Occipital lobe (tissue), 2 donors: ENCODE results near the gene SIGLEC6. TPM values are rescaled to one million over a fixed set of nuclear protein-coding genes. Genes with fewer than 3 reads are reported as not detected.
"Not testable (repeated sequence)": the region's sequence is repeated elsewhere in the genome, so short reads cannot be mapped to it uniquely, and the experiment has no call there.

ENCODE experiments used
- DNase-seq: peaks from one replicate; lab custom pipeline; 2025; lab: John Stamatoyannopoulos, UW
- total RNA-seq: library from RNA; depleted of rRNA; stranded (reverse); fragments of >200 nt; gene quantifications from one replicate; pipeline ENCODE4 v1.2.3, GENCODE V29; 2014

SIGLEC6 gene
- total RNA-seq, 1 donor from 2014 or later = not detected

- no peak for DNase-seq
Observed at GRCh38 chr19:51509823-51510660, 21.4 kb downstream of the SIGLEC6 start.

- no peak for DNase-seq
Observed at GRCh38 chr19:51508059-51508733, 23.3 kb downstream of the SIGLEC6 start.

DNA sequence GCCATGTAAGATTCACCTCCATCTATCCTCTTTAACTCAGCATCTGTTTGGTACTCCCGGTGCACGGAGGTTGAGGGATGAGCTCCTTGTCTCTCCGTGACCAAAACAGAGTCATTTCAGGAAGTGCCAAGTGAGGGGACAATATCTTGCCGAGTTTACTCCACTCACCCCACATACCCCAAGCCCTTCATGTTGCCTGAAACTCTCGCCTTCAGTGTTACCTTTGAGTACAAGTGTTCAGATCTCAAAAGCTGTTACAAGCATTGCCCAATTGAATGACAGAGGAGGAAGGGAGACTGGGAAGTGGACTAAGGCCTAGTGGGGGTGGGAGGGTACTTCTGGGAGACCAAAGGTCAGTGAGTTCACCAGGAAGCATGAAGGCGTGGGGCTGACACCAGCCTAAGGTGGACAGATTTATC is 23.8 kb downstream of the SIGLEC6 start:
- DNase-seq = no peak

GRCh38 chr19:51507192-51507591 is 24.3 kb downstream of the SIGLEC6 start:
- no peak for DNase-seq

DNA sequence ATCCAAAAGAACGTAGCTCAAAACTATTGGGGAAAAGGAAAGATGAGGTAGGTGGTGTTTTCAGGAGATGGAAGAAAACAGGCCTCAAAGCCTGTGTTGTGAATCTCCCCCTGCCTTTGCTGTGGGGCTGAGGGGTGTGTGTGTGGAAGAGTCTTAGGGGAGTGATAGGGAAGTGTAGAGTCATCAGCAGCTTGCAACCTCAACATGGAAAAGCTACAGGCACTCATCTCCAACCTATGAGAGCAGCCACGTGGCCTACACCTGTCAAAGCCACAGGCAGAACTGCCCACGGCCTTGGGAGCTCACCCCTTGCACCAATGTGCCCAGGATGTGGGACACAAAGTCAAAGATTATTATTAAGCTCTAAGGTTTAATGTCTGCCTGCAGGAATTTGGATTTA is 25.6 kb downstream of the SIGLEC6 start:
- no peak for DNase-seq

GRCh38 chr19:51503896-51504295 is 27.6 kb downstream of the SIGLEC6 start:
- DNase-seq = no peak

- no peak for DNase-seq
Observed at GRCh38 chr19:51503286-51503817, 28.1 kb downstream of the SIGLEC6 start.

DNA sequence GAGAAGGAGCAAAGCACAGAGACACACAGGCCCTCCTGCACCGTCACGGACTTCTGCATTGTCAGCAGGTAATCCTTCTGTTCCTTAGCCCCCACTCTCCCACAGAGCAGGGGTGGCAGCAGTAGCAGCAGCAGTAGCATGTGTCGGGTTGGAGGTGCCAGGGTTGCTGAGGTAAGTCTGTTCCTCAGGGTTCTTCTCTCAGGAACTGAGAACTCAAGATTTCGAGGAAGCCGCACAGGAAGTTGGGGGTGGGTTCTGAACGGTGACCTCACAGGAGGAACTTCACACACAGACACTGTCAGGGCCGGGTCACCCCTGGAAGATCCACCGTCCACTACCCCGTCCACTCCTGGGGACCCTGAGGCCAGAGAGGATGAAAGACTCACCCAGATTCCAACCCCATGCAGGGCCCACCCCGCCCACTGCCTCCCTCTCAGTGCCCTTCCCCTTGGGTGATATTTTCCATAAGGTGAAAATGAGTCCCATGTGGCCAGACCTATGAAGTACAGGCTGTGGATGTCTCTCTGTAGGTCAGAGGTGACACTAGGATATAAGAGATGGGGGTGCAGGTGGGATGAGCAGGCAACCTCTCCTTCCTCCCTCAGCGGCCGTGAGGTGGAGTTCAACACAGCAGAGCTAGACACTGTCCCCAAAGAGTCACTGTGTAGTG is 29.7 kb downstream of the SIGLEC6 start, which contains the start of gene SIGLEC12:
TSS of gene SIGLEC12 (minus strand) at position 207 of the 670 bp plus-strand sequence. CDS start at position 140, 67 bp downstream.
- DNase-seq = no peak

DNA sequence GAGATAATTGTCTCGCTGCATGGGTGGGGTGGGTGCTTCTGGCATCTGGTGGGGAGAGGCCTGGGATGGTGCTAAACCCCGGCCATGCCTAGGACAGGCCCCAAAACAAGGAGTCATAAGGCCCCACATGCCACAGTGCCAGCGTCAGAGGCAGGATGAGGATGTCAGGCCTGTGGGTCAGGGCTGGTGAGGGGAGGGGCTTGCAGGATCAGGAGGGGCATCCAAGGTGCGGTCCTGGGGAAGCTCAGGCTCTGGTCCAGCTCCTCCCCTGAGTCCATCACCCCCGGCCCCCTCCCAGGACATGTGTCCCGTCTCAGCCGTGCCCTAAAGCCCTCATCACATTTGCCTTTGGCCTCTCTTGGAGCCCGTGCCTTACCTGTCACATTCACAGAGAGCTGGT is 30.5 kb downstream of the SIGLEC6 start:
- not testable (repeated sequence) for DNase-seq

DNA sequence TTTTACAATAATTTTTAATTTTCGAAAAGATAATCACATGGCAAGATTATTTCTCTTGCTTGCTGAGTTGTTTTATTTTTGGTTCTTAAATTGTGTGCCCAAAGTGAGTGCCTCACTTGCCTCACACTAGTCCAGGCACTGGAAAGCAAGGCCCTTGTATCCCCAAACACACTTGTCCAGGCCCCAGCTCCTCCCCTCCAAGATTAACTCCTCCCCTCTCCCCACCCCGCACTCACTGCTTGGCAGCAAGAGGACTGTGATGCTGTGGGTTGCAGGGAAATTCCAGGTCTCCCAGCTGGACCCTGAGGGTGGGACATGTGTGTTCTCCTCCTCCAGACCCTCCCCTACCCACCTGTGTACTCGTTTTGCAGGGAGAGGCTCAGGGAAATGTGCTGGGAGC is 33.8 kb downstream of the SIGLEC6 start:
- DNase-seq = no peak

GRCh38 chr19:51493776-51494175 is 37.7 kb downstream of the SIGLEC6 start:
- no peak for DNase-seq

DNA sequence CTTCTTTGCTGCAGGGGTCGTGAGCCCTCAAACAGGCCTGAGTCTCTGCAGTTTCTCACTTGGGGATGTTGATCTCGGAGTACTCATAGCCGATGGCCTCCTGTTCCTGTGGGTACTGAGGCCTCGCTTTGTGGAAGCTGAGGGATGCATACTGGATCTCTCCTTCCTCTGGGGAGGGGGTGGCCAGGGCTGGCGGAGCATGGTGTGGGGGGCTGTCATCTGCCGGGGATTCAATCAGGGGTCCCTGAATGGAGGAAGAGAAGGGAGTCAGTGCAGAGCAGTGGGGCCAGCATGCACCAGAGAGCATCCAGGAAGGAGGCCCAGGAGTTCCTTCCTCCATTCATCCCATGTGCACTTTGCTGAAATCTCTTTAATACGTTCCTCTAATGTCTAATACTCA is 39.9 kb downstream of the SIGLEC6 start:
- no peak for DNase-seq

- DNase-seq = no peak
Observed at GRCh38 chr19:51490676-51491075, 40.8 kb downstream of the SIGLEC6 start.

- DNase-seq = no peak
Observed at GRCh38 chr19:51489113-51489512, 42.4 kb downstream of the SIGLEC6 start.

DNA sequence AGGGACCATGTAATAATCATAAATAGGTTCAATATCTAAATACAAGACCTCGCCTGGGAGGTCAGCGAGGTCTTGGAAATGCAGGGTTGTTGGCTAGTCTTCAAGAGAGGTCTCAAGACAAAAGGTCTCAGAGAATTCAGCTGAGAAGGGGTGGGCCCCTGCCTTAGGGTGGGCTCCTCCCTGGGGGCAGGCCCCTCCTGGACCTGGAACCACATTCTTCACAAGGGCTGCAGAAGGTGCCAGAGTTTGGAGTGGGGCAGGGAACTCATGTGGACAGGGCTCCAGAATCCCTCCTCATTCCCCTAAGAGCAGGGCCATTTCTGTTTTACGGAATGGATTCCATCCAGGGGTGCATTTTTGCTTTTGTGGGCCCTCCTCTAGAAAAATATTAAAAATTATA is 43.0 kb downstream of the SIGLEC6 start:
- no peak for DNase-seq

- DNase-seq = no peak
Observed at GRCh38 chr19:51485960-51486660, 45.4 kb downstream of the SIGLEC6 start.

GRCh38 chr19:51480590-51480989 is 50.9 kb downstream of the SIGLEC6 start:
- no peak for DNase-seq

GRCh38 chr19:51479531-51480331 is 51.7 kb downstream of the SIGLEC6 start:
- no peak for DNase-seq

- no peak for DNase-seq
Observed at GRCh38 chr19:51478381-51479234, 52.9 kb downstream of the SIGLEC6 start, which contains the start of gene CEACAM18. Gene CEACAM18 (plus strand): TSS chr19:51478539.
